ENCODE results near the gene IGSF9.

DNA sequence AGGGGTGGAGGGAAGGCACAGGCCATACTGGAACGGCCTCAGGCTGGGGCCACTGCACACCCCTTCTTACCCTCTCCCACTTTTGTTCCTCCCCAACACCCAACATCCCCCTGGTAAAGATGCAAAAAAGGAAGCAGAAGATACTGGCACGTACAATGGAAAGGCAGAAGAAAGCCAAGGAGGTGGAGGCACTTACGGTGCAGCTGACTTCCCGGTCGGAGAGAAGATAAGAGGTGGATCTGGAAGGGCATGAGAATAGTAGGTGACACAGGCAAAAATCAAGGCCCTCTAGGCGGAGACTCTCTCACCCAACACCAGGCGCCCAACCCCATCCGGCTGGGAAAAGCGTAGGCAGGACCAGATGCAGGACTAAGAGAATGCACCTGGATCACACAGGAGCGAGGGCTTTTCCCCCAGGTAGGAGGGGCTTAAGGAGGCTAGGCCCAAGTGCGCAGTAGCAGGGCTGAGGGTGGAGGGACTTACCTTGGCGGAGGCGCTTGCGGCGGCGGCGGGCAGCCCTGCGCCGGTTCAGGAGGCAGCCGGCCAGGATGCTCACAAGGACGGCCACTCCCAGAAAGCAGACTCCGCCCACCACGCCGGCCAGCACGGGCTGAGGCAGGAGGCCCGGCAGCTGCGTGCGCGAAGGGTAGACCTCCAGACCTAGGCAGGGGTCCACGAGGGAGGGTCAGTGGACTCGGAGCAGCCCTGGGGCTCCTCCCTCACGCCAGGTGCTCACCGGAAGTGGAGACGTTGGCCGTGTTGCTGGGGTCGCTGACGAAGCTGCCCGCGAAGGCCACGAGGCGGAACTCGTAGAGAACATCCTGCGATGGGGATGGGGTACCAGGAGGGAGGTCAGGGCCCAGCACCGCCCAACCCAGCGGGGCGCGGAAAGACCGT, 16.0 kb downstream of the IGSF9 start:
- TF ChIP-seq, protein P1, sequence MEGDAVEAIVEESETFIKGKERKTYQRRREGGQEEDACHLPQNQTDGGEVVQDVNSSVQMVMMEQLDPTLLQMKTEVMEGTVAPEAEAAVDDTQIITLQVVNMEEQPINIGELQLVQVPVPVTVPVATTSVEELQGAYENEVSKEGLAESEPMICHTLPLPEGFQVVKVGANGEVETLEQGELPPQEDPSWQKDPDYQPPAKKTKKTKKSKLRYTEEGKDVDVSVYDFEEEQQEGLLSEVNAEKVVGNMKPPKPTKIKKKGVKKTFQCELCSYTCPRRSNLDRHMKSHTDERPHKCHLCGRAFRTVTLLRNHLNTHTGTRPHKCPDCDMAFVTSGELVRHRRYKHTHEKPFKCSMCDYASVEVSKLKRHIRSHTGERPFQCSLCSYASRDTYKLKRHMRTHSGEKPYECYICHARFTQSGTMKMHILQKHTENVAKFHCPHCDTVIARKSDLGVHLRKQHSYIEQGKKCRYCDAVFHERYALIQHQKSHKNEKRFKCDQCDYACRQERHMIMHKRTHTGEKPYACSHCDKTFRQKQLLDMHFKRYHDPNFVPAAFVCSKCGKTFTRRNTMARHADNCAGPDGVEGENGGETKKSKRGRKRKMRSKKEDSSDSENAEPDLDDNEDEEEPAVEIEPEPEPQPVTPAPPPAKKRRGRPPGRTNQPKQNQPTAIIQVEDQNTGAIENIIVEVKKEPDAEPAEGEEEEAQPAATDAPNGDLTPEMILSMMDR (conservative IDR thresholded peaks at IDR 0.05; ENCODE audit: low read length), result no peak
- no peak for TF ChIP-seq EZH2phosphoT487 (IDR thresholded peaks at IDR 0.05; ENCODE audit: borderline replicate concordance)
